ENCODE measurements around the gene PHLPP1.
"Not testable (repeated sequence)": the region's sequence is repeated elsewhere in the genome, so short reads cannot be mapped to it uniquely, and the experiment has no call there.

Gene PHLPP1

GRCh38 chr18:62715436-62715758 is at the start of gene PHLPP1:
TSS of gene PHLPP1 (plus strand) at chr18:62715541. CDS start at chr18:62715684, 143 bp downstream.
- no peak for DNase-seq

- DNase-seq: no peak
Measured at GRCh38 chr18:62669225-62669624, 46.1 kb upstream of the PHLPP1 start.

- no peak for DNase-seq
Measured at GRCh38 chr18:62670573-62670972, 44.8 kb upstream of the PHLPP1 start.

- DNase-seq: no peak
Measured at GRCh38 chr18:62672600-62672999, 42.7 kb upstream of the PHLPP1 start.

- no peak for DNase-seq
Measured at GRCh38 chr18:62678847-62679485, 36.4 kb upstream of the PHLPP1 start.

- DNase-seq: no peak
Measured at GRCh38 chr18:62682371-62682770, 33.0 kb upstream of the PHLPP1 start.

- no peak for DNase-seq
Measured at GRCh38 chr18:62683935-62684334, 31.4 kb upstream of the PHLPP1 start.

- DNase-seq: no peak
Measured at GRCh38 chr18:62688743-62689317, 26.5 kb upstream of the PHLPP1 start.

- no peak for DNase-seq
Measured at GRCh38 chr18:62690236-62690815, 25.0 kb upstream of the PHLPP1 start.

- DNase-seq: no peak
Measured at GRCh38 chr18:62693659-62694058, 21.7 kb upstream of the PHLPP1 start.

GRCh38 chr18:62697636-62698035 is 17.7 kb upstream of the PHLPP1 start:
- no peak for DNase-seq

- DNase-seq: no peak
Measured at GRCh38 chr18:62702259-62702658, 13.1 kb upstream of the PHLPP1 start.

GRCh38 chr18:62706879-62707278 is 8.5 kb upstream of the PHLPP1 start:
- DNase-seq: not testable (repeated sequence)

- DNase-seq: not testable (repeated sequence)
Measured at GRCh38 chr18:62709908-62710307, 5.4 kb upstream of the PHLPP1 start.

GRCh38 chr18:62710417-62710816 is 4.9 kb upstream of the PHLPP1 start:
- peak; percentile 34 for DNase-seq

GRCh38 chr18:62711781-62712180 is 3.6 kb upstream of the PHLPP1 start:
- no peak for DNase-seq

- no peak for DNase-seq
Measured at GRCh38 chr18:62713651-62714247, 1.6 kb upstream of the PHLPP1 start.

- peak; percentile 98 for DNase-seq
Measured at GRCh38 chr18:62714671-62715435, 488 bp upstream of the PHLPP1 start.

GRCh38 chr18:62715759-62716615 is 646 bp downstream of the PHLPP1 start:
- DNase-seq: peak; percentile 46

- no peak for DNase-seq
Measured at GRCh38 chr18:62716619-62717168, 1.4 kb downstream of the PHLPP1 start.

- peak; percentile 38 for DNase-seq
Measured at GRCh38 chr18:62717169-62717924, 2.0 kb downstream of the PHLPP1 start.
